OCI-LY1 (cell line): ENCODE measurements around the gene KRR1.

Experiments used
- H2AFZ ChIP-seq: fragments of 200-600 bp; sonication (generic), shearing (Covaris generic); 2 replicates; pipeline ENCODE4 v1.6.0; 2014; ENCODE audit warnings: antibody characterized with exemption, mild to moderate bottlenecking, low read length
- H3F3A ChIP-seq: fragments of 200-600 bp; sonication (generic), shearing (Covaris generic); 2 replicates; pipeline ENCODE4 v1.6.0; 2014; ENCODE audit warnings: mild to moderate bottlenecking, antibody characterized with exemption, low read length, moderate library complexity; ENCODE audit not compliant: insufficient read depth
- H3K27ac ChIP-seq: fragments of 200-600 bp; sonication (generic); 2 replicates; pipeline ENCODE4 v1.5.1; 2014; ENCODE audit warnings: low read length, mixed run types, mild to moderate bottlenecking, low read depth; ENCODE audit not compliant: poor library complexity, severe bottlenecking
- H3K27me3 ChIP-seq: fragments of 200-600 bp; sonication (generic); 2 replicates; pipeline ENCODE4 v1.6.0; 2014; ENCODE audit warnings: antibody characterized with exemption, mild to moderate bottlenecking, low read length, moderate library complexity; ENCODE audit not compliant: insufficient read depth
- H3K36me3 ChIP-seq: fragments of 200-600 bp; sonication (generic); 2 replicates; pipeline ENCODE4 v1.6.1; 2014; ENCODE audit warnings: mild to moderate bottlenecking, antibody characterized with exemption, low read length, moderate library complexity, mixed read lengths; ENCODE audit not compliant: insufficient read depth
- H3K4me1 ChIP-seq: fragments of 200-600 bp; sonication (generic); 2 replicates; pipeline ENCODE4 v1.5.1; 2014; ENCODE audit warnings: mild to moderate bottlenecking, low read length, moderate library complexity; ENCODE audit not compliant: insufficient read depth, severe bottlenecking
- H3K4me2 ChIP-seq: fragments of 200-600 bp; sonication (generic), shearing (Covaris generic); 2 replicates; pipeline ENCODE4 v1.6.1; 2014; ENCODE audit warnings: low read length
- H3K4me3 ChIP-seq: fragments of 200-600 bp; sonication (generic); 2 replicates; pipeline ENCODE4 v1.5.1; 2014; ENCODE audit warnings: low read length, low read depth, mild to moderate bottlenecking, mixed read lengths; ENCODE audit not compliant: poor library complexity, severe bottlenecking
- H3K79me2 ChIP-seq: fragments of 200-600 bp; shearing (Covaris generic); 2 replicates; pipeline ENCODE4 v1.6.1; 2016; ENCODE audit warnings: mixed run types, low read length, mixed read lengths; ENCODE audit not compliant: insufficient read depth
- H3K9ac ChIP-seq: fragments of 200-600 bp; sonication (generic), shearing (Covaris generic); 2 replicates; pipeline ENCODE4 v1.6.1; 2014; ENCODE audit warnings: mild to moderate bottlenecking, low read length, mixed read lengths
- H3K9me2 ChIP-seq: fragments of 200-600 bp; sonication (generic), shearing (Covaris generic); 2 replicates; pipeline ENCODE4 v1.6.1; 2014; ENCODE audit warnings: low read depth, mild to moderate bottlenecking, low read length, mixed read lengths
- H3K9me3 ChIP-seq: fragments of 200-600 bp; shearing (Covaris generic); 2 replicates; pipeline ENCODE4 v1.6.1; 2014; ENCODE audit warnings: low read length, mixed read lengths
- H4K20me1 ChIP-seq: fragments of 200-600 bp; sonication (generic), shearing (Covaris generic); 2 replicates; pipeline ENCODE4 v1.6.0; 2016; ENCODE audit warnings: mild to moderate bottlenecking, low read length; ENCODE audit not compliant: insufficient read depth
- EZH2 ChIP-seq: fragments of 200-600 bp; sonication (generic), shearing (Covaris generic); IDR thresholded peaks from 2 replicates; pipeline ENCODE4 v1.8.0; 2017; ENCODE audit warnings: borderline replicate concordance, mixed run types, mild to moderate bottlenecking, antibody characterized with exemption, low read length, moderate library complexity, mixed read lengths
- TF ChIP-seq, protein P1 (sequence below): fragments of 200-600 bp; sonication (generic), shearing (Covaris generic); IDR thresholded peaks from 2 replicates; pipeline ENCODE4 v1.5.1; 2017; ENCODE audit warnings: mild to moderate bottlenecking, antibody characterized with exemption, low read length, moderate library complexity, mixed read lengths

The KRR1 gene

DNA sequence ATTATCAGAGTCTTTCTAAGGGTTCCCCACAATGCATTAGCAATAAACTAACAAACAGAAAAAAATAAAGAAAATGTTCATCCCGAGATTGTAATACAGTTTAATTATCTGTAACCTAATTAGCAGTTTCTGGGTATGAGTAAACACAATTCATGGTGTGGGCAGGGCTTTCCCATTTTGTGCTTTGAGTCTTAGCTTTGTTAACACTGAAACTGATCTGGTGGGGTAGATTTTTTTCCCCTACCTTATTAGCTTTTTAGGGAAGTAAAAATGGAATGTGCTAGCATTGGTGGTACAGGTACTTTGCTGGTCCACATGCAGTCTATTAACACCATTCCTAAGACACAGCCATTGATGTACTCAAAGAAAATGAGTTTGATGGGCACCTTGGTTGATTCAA lies 18.4 kb upstream of the KRR1 start:
- Histone ChIP-seq H3K9ac (no peak overlapping the region), H2AFZ (no peak overlapping the region), H3K79me2 (no peaks in the 10 kb centered on the region), H3K27ac (no peak overlapping the region), H3K27me3 (no peaks in the 10 kb centered on the region), H3F3A (no peaks in the 10 kb centered on the region), H3K36me3 (no peaks in the 10 kb centered on the region), H3K4me3 (no peak overlapping the region), H4K20me1 (no peaks in the 10 kb centered on the region), H3K4me1 (no peaks in the 10 kb centered on the region), H3K9me3 (no peaks in the 10 kb centered on the region), H3K9me2 (no peaks in the 10 kb centered on the region), H3K4me2 (no peak overlapping the region)
- TF ChIP-seq EZH2: no peak
- TF ChIP-seq, protein P1, sequence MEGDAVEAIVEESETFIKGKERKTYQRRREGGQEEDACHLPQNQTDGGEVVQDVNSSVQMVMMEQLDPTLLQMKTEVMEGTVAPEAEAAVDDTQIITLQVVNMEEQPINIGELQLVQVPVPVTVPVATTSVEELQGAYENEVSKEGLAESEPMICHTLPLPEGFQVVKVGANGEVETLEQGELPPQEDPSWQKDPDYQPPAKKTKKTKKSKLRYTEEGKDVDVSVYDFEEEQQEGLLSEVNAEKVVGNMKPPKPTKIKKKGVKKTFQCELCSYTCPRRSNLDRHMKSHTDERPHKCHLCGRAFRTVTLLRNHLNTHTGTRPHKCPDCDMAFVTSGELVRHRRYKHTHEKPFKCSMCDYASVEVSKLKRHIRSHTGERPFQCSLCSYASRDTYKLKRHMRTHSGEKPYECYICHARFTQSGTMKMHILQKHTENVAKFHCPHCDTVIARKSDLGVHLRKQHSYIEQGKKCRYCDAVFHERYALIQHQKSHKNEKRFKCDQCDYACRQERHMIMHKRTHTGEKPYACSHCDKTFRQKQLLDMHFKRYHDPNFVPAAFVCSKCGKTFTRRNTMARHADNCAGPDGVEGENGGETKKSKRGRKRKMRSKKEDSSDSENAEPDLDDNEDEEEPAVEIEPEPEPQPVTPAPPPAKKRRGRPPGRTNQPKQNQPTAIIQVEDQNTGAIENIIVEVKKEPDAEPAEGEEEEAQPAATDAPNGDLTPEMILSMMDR: no peak

- no peak for TF ChIP-seq EZH2
- Histone ChIP-seq H3K27ac (no peak overlapping the region), H3F3A (no peaks in the 10 kb centered on the region), H3K27me3 (no peaks in the 10 kb centered on the region), H2AFZ (no peak overlapping the region), H3K4me2 (no peak overlapping the region), H3K79me2 (no peaks in the 10 kb centered on the region), H3K36me3 (no peaks in the 10 kb centered on the region), H3K4me3 (no peak overlapping the region), H3K9me2 (no peaks in the 10 kb centered on the region), H3K9ac (no peak overlapping the region), H3K9me3 (no peaks in the 10 kb centered on the region), H4K20me1 (no peaks in the 10 kb centered on the region), H3K4me1 (no peaks in the 10 kb centered on the region)
These were observed 17.9 kb upstream of the KRR1 start for GRCh38 chr12:75529316-75529715.

DNA sequence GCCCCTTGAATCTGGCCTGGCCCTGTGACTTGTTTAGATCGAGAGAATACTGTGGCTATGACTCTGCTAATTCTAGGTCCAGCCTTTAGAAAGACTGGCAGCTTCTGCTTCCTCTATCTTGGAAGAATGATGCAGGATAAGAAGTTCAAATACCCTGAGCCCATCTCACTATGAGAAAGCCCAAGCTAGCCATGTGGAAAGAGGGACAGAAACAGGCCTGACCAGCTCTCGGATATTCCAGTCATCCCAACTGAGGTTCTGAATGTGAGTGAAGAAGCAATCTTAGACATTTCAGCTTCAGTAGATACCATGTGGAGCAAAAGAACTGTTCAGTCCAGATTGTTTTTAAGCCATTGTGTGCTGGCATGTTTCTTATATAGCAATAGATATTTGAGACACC lies 17.3 kb upstream of the KRR1 start:
- Histone ChIP-seq H3K9ac (no peak overlapping the region), H3K4me1 (no peaks in the 10 kb centered on the region), H3K9me2 (no peaks in the 10 kb centered on the region), H3F3A (no peaks in the 10 kb centered on the region), H3K27ac (no peak overlapping the region), H2AFZ (no peak overlapping the region), H4K20me1 (no peaks in the 10 kb centered on the region), H3K4me3 (no peak overlapping the region), H3K27me3 (no peaks in the 10 kb centered on the region), H3K79me2 (no peaks in the 10 kb centered on the region), H3K9me3 (no peaks in the 10 kb centered on the region), H3K4me2 (no peak overlapping the region), H3K36me3 (no peaks in the 10 kb centered on the region)
- TF ChIP-seq, protein P1: no peak
- TF ChIP-seq EZH2: no peak

DNA sequence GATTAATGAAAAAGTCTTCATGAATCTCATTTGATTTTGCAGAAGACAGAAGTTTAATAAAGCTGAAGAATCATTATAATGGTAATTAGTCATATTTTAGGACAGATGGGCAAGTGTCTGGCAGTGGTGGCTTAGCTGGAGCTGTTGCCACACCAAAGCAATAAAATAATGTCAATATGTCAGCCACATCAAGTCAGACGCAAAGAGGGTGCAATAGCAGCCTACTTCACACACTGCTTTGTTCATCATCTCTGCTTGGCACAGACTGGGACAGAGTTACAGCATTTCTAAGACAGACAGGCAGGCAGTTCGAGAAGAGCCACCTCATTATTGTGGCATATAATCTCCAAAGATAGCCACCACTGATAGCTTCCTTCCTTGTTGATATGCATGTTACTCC lies 16.9 kb upstream of the KRR1 start:
- Histone ChIP-seq H3K9ac (no peak overlapping the region), H4K20me1 (no peaks in the 10 kb centered on the region), H3F3A (no peaks in the 10 kb centered on the region), H3K4me1 (no peaks in the 10 kb centered on the region), H3K4me3 (no peak overlapping the region), H3K9me2 (no peaks in the 10 kb centered on the region), H3K4me2 (no peak overlapping the region), H3K36me3 (no peaks in the 10 kb centered on the region), H3K79me2 (no peaks in the 10 kb centered on the region), H2AFZ (no peak overlapping the region), H3K27me3 (no peaks in the 10 kb centered on the region), H3K27ac (no peak overlapping the region), H3K9me3 (no peaks in the 10 kb centered on the region)
- TF ChIP-seq, protein P1: no peak
- TF ChIP-seq EZH2: no peak
